HepG2 (cell line): ENCODE data around the gene USP19. TPM values are rescaled to one million over a fixed set of nuclear protein-coding genes. Genes with fewer than 3 reads are reported as not detected.
A peak's percentile ranks its signal among the peaks of the same experiment; 100 is the strongest.

ENCODE experiments used
- ARNT ChIP-seq: fragments of 450-650 bp; IDR thresholded peaks from 2 replicates; pipeline ENCODE4 v1.6.1; 2017
- ATRX ChIP-seq: sonication (generic); formaldehyde crosslinking; IDR thresholded peaks from 2 replicates; pipeline ENCODE4 v1.4.0; 2020; ENCODE audit warnings: missing genetic modification reagents, borderline replicate concordance
- CCAR2 ChIP-seq: fragments of 200-400 bp; formaldehyde crosslinking; optimal IDR thresholded peaks from 2 replicates; pipeline ENCODE3; 2018; ENCODE audit warnings: low read depth, mild to moderate bottlenecking, low read length, moderate library complexity
- HNRNPLL ChIP-seq: fragments of 200-400 bp; formaldehyde crosslinking; IDR thresholded peaks from 2 replicates; pipeline ENCODE4 v1.6.1; 2017; ENCODE audit warnings: mild to moderate bottlenecking, low read depth, low read length; ENCODE audit not compliant: poor library complexity, severe bottlenecking
- KDM3A ChIP-seq: IDR thresholded peaks from 2 replicates; pipeline ENCODE4 v1.6.1; 2018; ENCODE audit warnings: low read depth, missing compliant biosample characterization
- KDM4B ChIP-seq: sonication (generic); formaldehyde crosslinking; IDR thresholded peaks from 2 replicates; pipeline ENCODE4 v1.4.0; 2020; ENCODE audit warnings: missing genetic modification reagents
- KDM5A ChIP-seq: fragments of 200-600 bp; sonication (generic); IDR thresholded peaks from 2 replicates; pipeline ENCODE4 v1.7.0; 2018; ENCODE audit warnings: antibody characterized with exemption, mild to moderate bottlenecking, low read length, borderline replicate concordance
- NCOA2 ChIP-seq: sonication (generic); formaldehyde crosslinking; IDR thresholded peaks from 2 replicates; pipeline ENCODE4 v1.8.0; 2022; ENCODE audit warnings: inconsistent platforms
- NFYC ChIP-seq: IDR thresholded peaks from 2 replicates; pipeline ENCODE4 v1.6.1; 2016; ENCODE audit warnings: missing genetic modification reagents, missing compliant biosample characterization
- POGZ ChIP-seq: sonication (generic); formaldehyde crosslinking; IDR thresholded peaks from 2 replicates; pipeline ENCODE4 v1.4.0; 2020; ENCODE audit warnings: mild to moderate bottlenecking, missing genetic modification reagents
- RBM39 ChIP-seq: fragments of 200-400 bp; formaldehyde crosslinking; IDR thresholded peaks from one replicate; pipeline ENCODE4 v1.6.1; 2018; ENCODE audit warnings: antibody characterized with exemption, mild to moderate bottlenecking, low read depth, low read length; ENCODE audit not compliant: poor library complexity, severe bottlenecking
- RELA ChIP-seq: sonication (generic); formaldehyde crosslinking; IDR thresholded peaks from 2 replicates; pipeline ENCODE4 v1.4.0; 2020; ENCODE audit warnings: missing genetic modification reagents
- SP140L ChIP-seq: sonication (generic); formaldehyde crosslinking; IDR thresholded peaks from 2 replicates; pipeline ENCODE4 v1.4.0; 2020; ENCODE audit warnings: missing genetic modification reagents, borderline replicate concordance
- TFDP2 ChIP-seq: sonication (generic); formaldehyde crosslinking; IDR thresholded peaks from 2 replicates; pipeline ENCODE4 v1.4.0; 2020; ENCODE audit warnings: missing genetic modification reagents
- TSC22D2 ChIP-seq: sonication (generic); formaldehyde crosslinking; IDR thresholded peaks from 2 replicates; pipeline ENCODE4 v1.5.1; 2020; ENCODE audit warnings: missing genetic modification reagents, mild to moderate bottlenecking, borderline replicate concordance
- ZBTB21 ChIP-seq: sonication (generic); formaldehyde crosslinking; IDR thresholded peaks from 2 replicates; pipeline ENCODE4 v1.4.0; 2020; ENCODE audit warnings: missing genetic modification reagents
- ZBTB44 ChIP-seq: sonication (generic); formaldehyde crosslinking; IDR thresholded peaks from 2 replicates; pipeline ENCODE4 v1.4.0; 2020; ENCODE audit warnings: missing genetic modification reagents
- ZFP36L1 ChIP-seq: sonication (generic); formaldehyde crosslinking; IDR thresholded peaks from 2 replicates; pipeline ENCODE4 v1.8.0; 2022; ENCODE audit warnings: mild to moderate bottlenecking, missing genetic modification reagents, moderate library complexity
- ZNF430 ChIP-seq: sonication (generic); formaldehyde crosslinking; IDR thresholded peaks from 2 replicates; pipeline ENCODE4 v1.9.0; 2021; ENCODE audit warnings: mild to moderate bottlenecking, missing genetic modification reagents
- ZNF431 ChIP-seq: sonication (generic); formaldehyde crosslinking; IDR thresholded peaks from 2 replicates; pipeline ENCODE4 v1.9.0; 2022; ENCODE audit warnings: missing genetic modification reagents, low read depth, mild to moderate bottlenecking, borderline replicate concordance
- ZNF496 ChIP-seq: sonication (generic); formaldehyde crosslinking; IDR thresholded peaks from 2 replicates; pipeline ENCODE4 v1.8.1; 2023; ENCODE audit warnings: mild to moderate bottlenecking, moderate library complexity, missing genetic modification reagents; ENCODE audit not compliant: insufficient replicate concordance
- ZNF782 ChIP-seq: sonication (generic); formaldehyde crosslinking; IDR thresholded peaks from 2 replicates; pipeline ENCODE4 v1.4.0; 2020; ENCODE audit warnings: missing genetic modification reagents, mild to moderate bottlenecking, borderline replicate concordance
- ZNF839 ChIP-seq: sonication (generic); formaldehyde crosslinking; IDR thresholded peaks from 2 replicates; pipeline ENCODE4 v1.4.0; 2020; ENCODE audit warnings: missing genetic modification reagents, mild to moderate bottlenecking, borderline replicate concordance
- ZSCAN30 ChIP-seq: sonication (generic); formaldehyde crosslinking; IDR thresholded peaks from 2 replicates; pipeline ENCODE4 v1.5.0; 2020; ENCODE audit warnings: mild to moderate bottlenecking, missing genetic modification reagents
- polyA plus RNA-seq, 8 experiments: library from polyadenylated mRNA; depleted of rRNA in 3 of 8; stranded (reverse) in 7 of 8; unstranded in 1 of 8; fragments of >200 nt; fragmentation: Illumina TruSeq in 4 of 8; extraction: Trizol in 4 of 8; gene quantifications; 2 replicates each; pipeline versions ENCODE4 v1.2.1 to v1.2.3, GENCODE V29; 2011 to 2016; ENCODE audit warnings: low read depth in 4 of 8, missing spikeins in 1 of 8, mixed read lengths in 1 of 8; ENCODE audit not compliant: insufficient read depth in 1 of 8
- total RNA-seq, 5 experiments: library from RNA; depleted of rRNA; stranded (reverse); fragments of >200 nt; fragmentation: Illumina TruSeq; extraction: Trizol; gene quantifications; 2 replicates each; pipeline ENCODE4 v1.2.3, GENCODE V29; 2016; ENCODE audit warnings: low read depth in 1 of 5
- TF ChIP-seq, protein P1 (sequence below): sonication (generic); formaldehyde crosslinking; IDR thresholded peaks from 2 replicates; pipeline ENCODE4 v1.9.0; 2022; ENCODE audit warnings: low read depth, missing genetic modification reagents

The USP19 gene
- total and polyA plus RNA-seq, 2 of the 13 experiments (the other 11 are each of a cell fraction or from before 2014, with no cell fraction given): 28.3 to 31.7 TPM

GRCh38 chr3:49165771-49166751 lies 45.4 kb upstream of the USP19 start, which contains the start of gene CCDC71 (continued):
- TF ChIP-seq, protein P1, sequence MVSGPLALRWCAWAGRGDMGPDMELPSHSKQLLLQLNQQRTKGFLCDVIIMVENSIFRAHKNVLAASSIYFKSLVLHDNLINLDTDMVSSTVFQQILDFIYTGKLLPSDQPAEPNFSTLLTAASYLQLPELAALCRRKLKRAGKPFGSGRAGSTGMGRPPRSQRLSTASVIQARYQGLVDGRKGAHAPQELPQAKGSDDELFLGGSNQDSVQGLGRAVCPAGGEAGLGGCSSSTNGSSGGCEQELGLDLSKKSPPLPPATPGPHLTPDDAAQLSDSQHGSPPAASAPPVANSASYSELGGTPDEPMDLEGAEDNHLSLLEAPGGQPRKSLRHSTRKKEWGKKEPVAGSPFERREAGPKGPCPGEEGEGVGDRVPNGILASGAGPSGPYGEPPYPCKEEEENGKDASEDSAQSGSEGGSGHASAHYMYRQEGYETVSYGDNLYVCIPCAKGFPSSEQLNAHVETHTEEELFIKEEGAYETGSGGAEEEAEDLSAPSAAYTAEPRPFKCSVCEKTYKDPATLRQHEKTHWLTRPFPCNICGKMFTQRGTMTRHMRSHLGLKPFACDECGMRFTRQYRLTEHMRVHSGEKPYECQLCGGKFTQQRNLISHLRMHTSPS (CRISPR knock-in tag): no peak
- peak; percentile 38; the same call in 1 of the 2 replicates for TF ChIP-seq KDM4B (CRISPR knock-in tag)
- no peak for TF ChIP-seq SP140L (CRISPR knock-in tag)
- TF ChIP-seq ARNT: no peak
- TF ChIP-seq NCOA2 (CRISPR knock-in tag): no peak
- no peak for TF ChIP-seq ZBTB44 (CRISPR knock-in tag)
- 0 out of 2 replicates have a peak, but pooled peaks have one; percentile 7 for TF ChIP-seq ZNF839
- TF ChIP-seq POGZ (CRISPR knock-in tag): peak; percentile 66; the same call in 1 of the 2 replicates
- TF ChIP-seq KDM5A: peak; percentile 42; the same call in 1 of the 2 replicates
- 0 out of 2 replicates have a peak, but pooled peaks have one; percentile 31 for TF ChIP-seq ZNF431 (CRISPR knock-in tag)
- peak; percentile 39; the same call in 1 of the 2 replicates for TF ChIP-seq TFDP2 (CRISPR knock-in tag)
- no peak for TF ChIP-seq ZFP36L1 (CRISPR knock-in tag)
- TF ChIP-seq TSC22D2 (CRISPR knock-in tag): no peak
- peak; percentile 77; the same call in 1 of the 2 replicates for TF ChIP-seq ZSCAN30
- TF ChIP-seq RELA (CRISPR knock-in tag): no peak
- no peak for TF ChIP-seq CCAR2
- no peak for TF ChIP-seq RBM39
- 0 out of 2 replicates have a peak, but pooled peaks have one; percentile 64 for TF ChIP-seq ZNF782 (CRISPR knock-in tag)
- TF ChIP-seq NFYC (CRISPR knock-in tag): no peak
- TF ChIP-seq ZNF496 (CRISPR knock-in tag): no peak
- peak; percentile 68 for TF ChIP-seq HNRNPLL
- no peak for TF ChIP-seq ATRX
- no peak for TF ChIP-seq ZNF430
- no peak for TF ChIP-seq ZBTB21 (CRISPR knock-in tag)
- TF ChIP-seq KDM3A (CRISPR knock-in tag): no peak
